GM10248 (cell line): Measurements from ENCODE around the gene NPAS2.

ENCODE experiments used
- CTCF ChIA-PET: fragments of 300-600 bp; sonication (Branson Sonifier 250); formaldehyde crosslinking; extraction: SDS; loops from one replicate; lab custom pipeline; 2021; ENCODE audit warnings: antibody characterized with exemption; lab: Yijun Ruan, JAX
- POLR2A ChIA-PET: fragments of 350-650 bp; sonication (Branson Sonifier 250); formaldehyde crosslinking; extraction: SDS; loops from one replicate; lab custom pipeline; 2020; ENCODE audit warnings: antibody characterized with exemption; lab: Yijun Ruan, JAX
- DNase-seq: peaks from one replicate; pipeline ENCODE4 v3.0.0; 2012; ENCODE audit errors: extremely low spot score
- CTCF ChIP-seq: IDR thresholded peaks from 2 replicates; pipeline ENCODE4 v1.5.1; 2012; ENCODE audit warnings: mild to moderate bottlenecking, low read depth; ENCODE audit errors: extremely low read depth, missing control alignments, control extremely low read depth

Gene NPAS2

DNA sequence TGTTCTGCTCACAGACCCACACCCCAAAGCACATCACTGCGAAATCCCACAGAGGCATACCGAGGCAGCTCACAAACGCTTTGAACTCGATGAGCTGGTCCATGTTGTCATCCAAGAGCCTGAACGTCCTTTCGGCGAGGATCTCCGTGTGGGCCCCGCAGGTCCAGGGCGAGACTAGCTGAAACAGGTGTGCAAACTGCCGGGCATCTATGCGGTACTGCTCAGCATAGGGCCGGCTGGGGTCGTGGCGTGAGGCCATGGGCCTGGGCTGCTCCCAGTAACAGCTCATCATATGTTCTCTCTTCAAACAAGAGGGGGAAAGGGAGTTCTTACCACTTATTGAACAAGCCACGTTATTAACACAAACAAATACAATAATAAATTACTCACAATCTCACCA is 202.3 kb downstream of the NPAS2 start:
- ChIA-PET CTCF (interaction anchor here (0.9 to 2.5 kb wide), 5 partner anchors 10 to 130 kb away, joined by 3 to 9 read pairs (median 3); no protein-coding TSS in a partner anchor), POLR2A (no interaction called here)
- no peak for DNase-seq
- no peak for TF ChIP-seq CTCF

- POLR2A ChIA-PET: no interaction called here
- CTCF ChIA-PET: interaction anchor here (1.1 to 2.5 kb wide), 3 partner anchors 11 to 17 kb away, joined by 3 to 9 read pairs (median 3); no protein-coding TSS in a partner anchor
- TF ChIP-seq CTCF: no peak
- no peak for DNase-seq
Observed at GRCh38 chr2:101023327-101024107, 203.6 kb downstream of the NPAS2 start.

DNA sequence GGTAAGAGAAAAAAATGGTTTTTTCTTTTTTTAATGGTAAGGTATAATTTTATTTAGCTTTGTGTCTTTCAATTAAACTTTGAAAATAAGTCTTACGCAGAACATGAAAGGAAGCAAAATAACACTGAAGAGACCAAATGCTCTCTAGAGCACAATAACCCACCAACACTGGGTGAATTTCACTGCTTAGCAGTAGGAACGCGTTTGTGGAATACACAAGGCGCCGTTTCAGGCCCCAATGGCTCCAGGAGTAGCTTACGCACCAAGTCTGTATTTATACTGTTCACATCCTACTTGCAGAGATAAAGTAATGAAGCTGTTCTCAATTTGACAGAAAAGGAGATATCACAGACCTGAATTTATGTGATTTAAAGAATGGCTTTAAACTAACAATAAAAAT is 205.6 kb downstream of the NPAS2 start:
- ChIA-PET CTCF (interaction anchor here (0.8 to 1.4 kb wide), 6 partner anchors 10 to 763 kb away, joined by 3 to 6 read pairs (median 4); partner anchors contain the start of gene RPL31), POLR2A (no interaction called here)
- no peak for DNase-seq
- no peak for TF ChIP-seq CTCF

- DNase-seq: no peak
- ChIA-PET CTCF (interaction anchor here (1.0 to 3.0 kb wide), 8 partner anchors 9 to 763 kb away, joined by 3 to 23 read pairs (median 6); partner anchors contain the start of gene RPL31), POLR2A (no interaction called here)
- no peak for TF ChIP-seq CTCF
Observed at GRCh38 chr2:101026253-101026701, 206.3 kb downstream of the NPAS2 start.

- no peak for DNase-seq
- CTCF ChIA-PET: interaction anchor here (1.3 to 3.0 kb wide), 5 partner anchors 10 to 126 kb away, joined by 4 to 23 read pairs (median 7); no protein-coding TSS in a partner anchor
- POLR2A ChIA-PET: interaction anchor here (1.1 kb wide), 1 partner anchor 25 kb away, joined by 3 read pairs; the partner anchor contains the start of gene RPL31
Observed at GRCh38 chr2:101026923-101027469, 207.1 kb downstream of the NPAS2 start.

More at GRCh38 chr2:101026923-101027469, 207.1 kb downstream of the NPAS2 start:
- no peak for TF ChIP-seq CTCF
